HUES48 (cell line): ENCODE measurements around the gene HCN2.

Experiments used
- H3K27ac ChIP-seq: one replicate; pipeline ENCODE4 v1.7.0; 2013; ENCODE audit warnings: low read depth, low read length, inconsistent platforms
- H3K27me3 ChIP-seq: 2 replicates; pipeline ENCODE4 v1.6.1; 2013; ENCODE audit warnings: mild to moderate bottlenecking, low read length; ENCODE audit not compliant: control insufficient read depth, insufficient read depth
- H3K36me3 ChIP-seq: 2 replicates; pipeline ENCODE4 v1.6.1; 2013; ENCODE audit warnings: low read length; ENCODE audit not compliant: control insufficient read depth, insufficient read depth
- H3K4me1 ChIP-seq: 2 replicates; pipeline ENCODE4 v1.6.1; 2013; ENCODE audit warnings: mild to moderate bottlenecking, low read length; ENCODE audit not compliant: control insufficient read depth, insufficient read depth
- H3K4me3 ChIP-seq: 2 replicates; pipeline ENCODE4 v1.5.1; 2013; ENCODE audit warnings: mild to moderate bottlenecking, low read depth, low read length
- H3K9ac ChIP-seq: 2 replicates; pipeline ENCODE4 v1.6.1; 2013; ENCODE audit warnings: mild to moderate bottlenecking, low read depth, low read length, moderate library complexity
- H3K9me3 ChIP-seq: 2 replicates; pipeline ENCODE4 v1.6.1; 2013; ENCODE audit warnings: low read length; ENCODE audit not compliant: control insufficient read depth, insufficient read depth

The HCN2 gene

DNA sequence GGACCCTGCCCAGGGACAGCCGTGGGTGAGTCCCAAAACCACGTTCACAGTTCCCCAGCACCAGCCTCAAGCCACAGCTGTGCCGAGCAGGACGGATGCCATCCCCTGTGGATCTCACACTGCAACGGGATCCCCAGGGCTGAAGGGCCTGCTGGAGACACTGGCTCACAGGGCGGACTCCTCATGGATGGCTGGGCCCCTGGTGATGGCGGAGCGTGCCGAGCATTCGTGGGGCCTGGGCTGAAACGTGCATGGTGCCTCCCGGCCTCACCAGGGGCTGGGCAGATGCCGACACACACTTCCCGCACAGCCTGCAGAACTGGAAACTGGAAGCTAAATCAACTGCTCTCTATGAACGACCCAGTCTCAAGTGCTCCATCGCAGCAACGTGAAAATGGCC is 63.7 kb downstream of the HCN2 start:
- Histone ChIP-seq H3K9me3 (no peaks in the 10 kb centered on the region), H3K27ac (no peak overlapping the region), H3K9ac (no peak overlapping the region), H3K4me3 (no peak overlapping the region), H3K4me1 (no peaks in the 10 kb centered on the region), H3K27me3 (no peaks in the 10 kb centered on the region), H3K36me3 (peaks cover 50% of the 10 kb centered on the region)

DNA sequence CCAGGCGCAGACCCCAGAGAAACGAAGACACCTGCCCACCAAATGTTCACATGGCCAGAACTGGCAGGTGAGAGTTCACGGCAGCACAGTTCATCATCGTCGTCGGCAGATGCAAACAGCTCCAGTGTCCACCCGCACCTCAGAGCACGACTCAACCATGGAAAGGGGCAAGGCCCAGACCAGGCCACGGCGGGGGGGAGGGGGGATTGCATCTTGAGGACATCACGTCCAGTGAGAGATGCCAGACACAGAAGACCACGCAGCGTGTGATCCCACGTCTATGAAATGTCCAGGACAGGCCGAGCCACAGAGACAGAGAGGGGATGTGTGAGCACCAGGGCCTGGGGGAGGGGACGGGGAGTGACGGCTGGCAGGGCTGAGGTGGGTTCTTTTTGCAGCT is 66.0 kb downstream of the HCN2 start:
- Histone ChIP-seq H3K9ac (no peak overlapping the region), H3K4me1 (no peaks in the 10 kb centered on the region), H3K36me3 (peaks cover 33% of the 10 kb centered on the region), H3K27ac (no peak overlapping the region), H3K4me3 (no peak overlapping the region), H3K27me3 (no peaks in the 10 kb centered on the region), H3K9me3 (no peaks in the 10 kb centered on the region)

DNA sequence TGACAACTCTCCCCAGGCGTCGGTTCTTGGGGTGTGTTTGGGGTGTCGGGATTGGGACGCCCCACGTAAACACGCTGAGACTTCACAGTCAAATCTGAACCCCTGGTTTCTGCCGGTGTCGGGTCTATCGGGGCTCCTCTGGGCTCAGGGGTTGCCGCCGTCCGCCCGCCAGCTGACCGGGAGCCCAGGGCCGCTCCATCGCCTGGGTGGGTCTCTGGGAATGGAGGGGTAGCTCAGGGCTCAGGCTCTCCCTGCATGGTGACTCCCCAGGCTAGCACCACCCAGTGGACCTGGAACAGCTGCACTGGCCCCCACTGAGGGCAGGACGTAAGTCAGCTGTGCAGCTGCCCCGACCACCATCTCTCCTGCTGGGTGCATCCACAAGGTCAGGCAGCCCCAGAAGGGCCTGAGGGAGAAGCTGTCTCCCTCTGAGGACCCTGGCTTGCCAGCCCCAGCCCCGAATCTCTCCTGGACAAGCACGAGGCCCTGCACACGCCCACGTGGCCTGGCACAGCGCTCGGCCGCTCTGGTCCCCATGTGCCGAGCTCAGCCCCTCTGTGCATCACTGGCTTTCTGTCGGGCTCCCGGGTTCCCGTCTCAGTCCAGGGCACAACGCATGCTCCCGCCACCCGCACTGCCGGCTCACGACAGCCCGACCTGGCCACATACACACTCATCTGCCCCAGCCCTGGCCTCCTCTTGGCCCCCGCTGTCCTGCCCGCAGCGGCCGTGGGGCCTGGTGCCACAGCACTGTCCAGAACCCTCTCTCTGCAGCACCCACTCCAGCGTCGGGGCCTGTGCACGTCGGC is 67.3 kb downstream of the HCN2 start:
- Histone ChIP-seq H3K9ac (no peak overlapping the region), H3K4me1 (peaks cover 4% of the 10 kb centered on the region), H3K9me3 (no peaks in the 10 kb centered on the region), H3K4me3 (no peak overlapping the region), H3K27me3 (no peaks in the 10 kb centered on the region), H3K27ac (no peak overlapping the region), H3K36me3 (peaks cover 21% of the 10 kb centered on the region)

DNA sequence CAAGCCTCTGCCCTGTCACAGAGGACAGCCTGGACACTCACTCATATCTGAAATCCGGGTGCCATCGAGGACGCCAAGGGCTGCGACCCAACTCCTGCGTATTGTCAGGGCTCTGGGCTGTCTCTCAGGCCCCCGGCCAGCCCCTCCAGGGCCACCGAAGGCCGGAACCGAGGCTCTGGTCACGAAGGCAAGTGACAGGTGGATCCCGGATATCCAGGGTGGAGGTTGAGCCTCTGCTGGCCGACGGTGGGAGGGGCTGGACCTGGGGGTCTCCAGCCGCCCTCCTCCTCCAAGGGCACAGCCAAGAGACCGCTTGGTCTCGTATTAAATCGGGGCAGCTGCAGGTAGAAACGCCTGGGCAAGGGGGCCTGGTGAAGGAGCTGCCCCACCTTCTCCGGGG is 67.9 kb downstream of the HCN2 start:
- H3K4me1 ChIP-seq = peaks cover 4% of the 10 kb centered on the region
- no peaks in the 10 kb centered on the region for H3K27me3 ChIP-seq
- no peaks in the 10 kb centered on the region for H3K9me3 ChIP-seq
- H3K4me3 ChIP-seq = no peak overlapping the region
- H3K36me3 ChIP-seq = peaks cover 15% of the 10 kb centered on the region
- no peak overlapping the region for H3K9ac ChIP-seq
- no peak overlapping the region for H3K27ac ChIP-seq

DNA sequence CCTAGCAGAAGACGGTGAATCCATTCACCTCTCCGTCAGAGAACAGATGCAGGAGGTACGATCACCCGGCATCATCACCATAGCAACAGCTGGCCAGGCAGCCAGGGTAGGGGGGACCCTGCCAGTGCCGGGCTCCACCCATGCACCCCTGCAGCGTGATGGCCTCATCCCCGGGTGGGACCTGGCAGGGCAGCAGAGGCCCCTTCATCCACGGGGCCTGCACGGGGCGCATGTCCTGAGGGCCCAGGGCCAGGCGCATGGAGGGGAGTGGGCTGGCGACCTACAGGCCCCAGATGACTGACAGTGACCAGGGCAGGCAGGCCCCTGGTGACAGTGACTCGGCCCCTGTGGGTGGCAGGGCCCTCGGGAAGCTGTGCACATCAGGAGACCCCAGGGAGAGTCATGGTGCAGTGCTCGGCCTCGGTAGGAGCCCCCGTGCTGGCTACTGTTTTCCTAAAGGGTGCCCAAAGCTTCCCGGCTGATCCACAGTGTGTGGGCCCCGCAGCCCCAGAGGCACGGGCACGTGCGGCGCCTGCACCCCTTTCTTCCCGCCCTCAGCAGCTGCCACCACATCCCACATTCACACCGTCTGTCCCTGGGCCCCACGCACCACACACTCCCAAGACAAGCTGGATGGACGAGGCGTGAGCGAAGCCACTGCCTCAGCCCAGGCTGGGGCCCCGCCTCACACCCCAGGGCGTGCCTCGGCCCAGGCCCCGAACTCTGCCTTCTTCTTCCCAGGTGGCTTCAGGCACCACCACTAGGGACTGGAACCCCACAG is 68.6 kb downstream of the HCN2 start:
- Histone ChIP-seq H3K27me3 (no peaks in the 10 kb centered on the region), H3K9ac (no peak overlapping the region), H3K27ac (no peak overlapping the region), H3K36me3 (peaks cover 15% of the 10 kb centered on the region), H3K4me1 (peaks cover 4% of the 10 kb centered on the region), H3K4me3 (no peak overlapping the region), H3K9me3 (no peaks in the 10 kb centered on the region)

DNA sequence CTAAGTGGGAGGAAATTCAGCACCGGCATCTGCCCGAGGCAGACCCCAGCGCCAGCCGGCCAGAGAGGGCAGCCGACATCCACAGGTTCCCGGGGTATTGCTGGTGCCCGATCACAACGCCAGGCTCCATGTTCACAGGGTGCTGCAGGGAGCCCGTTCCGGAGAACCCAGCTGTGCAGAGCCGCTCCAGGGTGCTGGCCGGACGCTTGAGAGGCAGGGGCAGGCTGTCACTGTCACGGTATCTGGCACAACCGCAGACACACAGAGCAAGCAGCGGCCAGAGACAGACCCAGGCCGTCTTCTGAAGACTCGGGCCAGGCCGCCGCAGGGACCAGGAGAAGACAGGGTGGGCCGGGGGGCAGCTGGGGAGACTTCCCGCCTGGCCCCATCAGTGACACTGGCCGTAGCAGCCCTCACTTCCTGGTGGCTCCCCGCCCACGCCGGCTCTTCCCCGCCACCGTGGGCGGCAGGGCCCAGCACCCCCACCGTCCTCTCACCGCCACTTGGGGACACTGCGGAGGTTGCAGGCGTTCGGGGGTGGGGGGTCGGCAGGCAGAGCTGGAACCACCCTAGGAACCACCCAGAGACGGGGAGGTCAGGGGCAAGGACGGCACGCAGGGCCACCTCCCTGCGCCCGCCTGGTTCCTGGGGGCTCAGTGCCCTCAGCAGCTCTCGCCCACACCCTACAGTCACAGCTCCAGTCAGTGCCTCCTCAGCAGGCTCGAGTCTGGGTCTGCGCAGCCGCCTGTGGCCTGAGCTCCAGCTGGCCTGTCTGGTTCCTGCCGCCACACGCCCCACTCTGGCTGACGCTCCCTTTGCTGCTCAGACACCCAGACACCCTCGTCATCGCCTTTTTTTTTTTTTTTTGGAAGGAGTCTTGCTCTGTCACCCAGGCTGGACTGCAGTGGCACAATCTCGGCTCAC is 69.5 kb downstream of the HCN2 start:
- H3K36me3 ChIP-seq = peaks cover 6% of the 10 kb centered on the region
- no peak overlapping the region for H3K9ac ChIP-seq

DNA sequence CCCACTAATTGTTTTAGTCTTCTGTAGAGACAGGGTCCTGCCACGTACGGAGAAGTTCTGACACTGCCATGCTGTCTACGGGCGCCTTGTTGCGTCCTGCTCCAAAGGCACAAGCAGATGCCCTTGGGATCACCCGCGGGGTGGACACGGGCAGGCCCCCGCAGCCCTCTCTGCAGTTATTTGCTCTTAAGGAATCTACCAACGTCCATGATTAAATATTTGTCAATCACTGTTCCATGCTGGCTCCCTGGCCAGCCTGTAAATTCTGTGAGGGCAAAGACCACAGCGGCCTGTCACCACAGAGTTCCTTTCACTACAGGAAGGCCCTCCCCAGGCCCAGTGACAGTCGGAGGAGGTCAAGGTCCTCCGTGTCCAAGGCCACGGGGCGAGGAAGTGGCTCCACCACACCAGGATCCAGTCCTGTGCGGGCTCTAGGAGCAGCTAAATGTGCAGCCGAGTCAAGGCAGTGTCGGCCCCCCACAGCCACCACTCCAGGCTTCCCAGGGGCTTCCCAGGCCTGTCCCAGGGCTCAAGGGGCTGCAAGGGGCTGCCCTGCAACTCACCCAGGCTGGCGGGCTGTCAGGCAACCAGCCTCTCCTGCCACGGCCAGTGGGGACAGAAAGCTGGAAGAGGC is 71.2 kb downstream of the HCN2 start:
- H3K9me3 ChIP-seq = no peaks in the 10 kb centered on the region
- H3K9ac ChIP-seq = no peak overlapping the region
- H3K4me3 ChIP-seq = peak overlapping the region; percentile 87; the same call in 1 of the 2 replicates
- H3K27ac ChIP-seq = no peak overlapping the region
- no peaks in the 10 kb centered on the region; the same call in 1 of the 2 replicates for H3K27me3 ChIP-seq
- H3K36me3 ChIP-seq = peaks cover 4% of the 10 kb centered on the region; the same call in 1 of the 2 replicates
- H3K4me1 ChIP-seq = peaks cover 4% of the 10 kb centered on the region

More for the DNA sequence above, 69.5 kb downstream of the HCN2 start:
- H3K9me3 ChIP-seq = no peaks in the 10 kb centered on the region
- H3K27me3 ChIP-seq = no peaks in the 10 kb centered on the region
- no peak overlapping the region for H3K27ac ChIP-seq
- H3K4me1 ChIP-seq = peaks cover 4% of the 10 kb centered on the region
- no peak overlapping the region for H3K4me3 ChIP-seq

DNA sequence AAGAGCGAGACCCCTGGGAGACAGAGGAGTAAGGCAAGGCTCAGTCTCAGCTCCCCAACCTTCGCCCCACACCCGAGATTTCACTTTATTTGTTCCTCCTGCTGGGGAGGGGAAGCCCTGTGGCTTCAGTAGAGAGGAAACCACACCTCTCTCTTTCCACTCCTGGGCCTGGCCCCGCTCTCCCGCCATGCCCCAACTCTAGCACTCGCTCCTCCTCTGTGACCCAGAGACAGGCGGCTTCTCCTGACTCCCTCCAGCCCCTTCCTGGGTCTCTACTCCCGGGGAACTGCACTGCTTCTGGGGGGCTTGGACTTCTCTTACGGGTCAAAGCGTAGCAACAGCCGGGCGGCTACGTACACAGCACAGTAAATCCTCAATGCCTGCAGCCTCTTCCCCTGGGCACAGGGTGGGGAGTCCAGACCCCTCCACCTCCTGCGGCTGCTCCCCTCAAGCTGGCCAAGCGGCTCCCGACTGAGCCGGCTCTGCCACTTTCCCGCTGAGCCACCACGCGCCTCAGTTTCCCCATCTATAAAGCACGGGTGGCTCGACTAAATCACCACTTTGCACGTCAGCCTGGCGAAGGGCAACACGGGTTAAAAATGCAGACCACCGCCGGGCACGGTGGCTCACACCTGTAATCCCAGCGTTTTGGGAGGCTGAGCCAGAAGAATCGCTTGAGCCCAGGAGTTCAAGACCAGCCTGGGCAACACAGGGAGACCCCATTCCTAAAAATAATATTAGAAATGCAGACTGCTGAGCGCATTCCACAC is 71.9 kb downstream of the HCN2 start:
- Histone ChIP-seq H3K36me3 (peaks cover 4% of the 10 kb centered on the region; the same call in 1 of the 2 replicates), H3K27ac (peak overlapping the region; percentile 78), H3K9ac (peak overlapping the region; percentile 85), H3K4me1 (peaks cover 4% of the 10 kb centered on the region), H3K9me3 (no peaks in the 10 kb centered on the region), H3K4me3 (peak overlapping the region; percentile 87), H3K27me3 (no peaks in the 10 kb centered on the region; the same call in 1 of the 2 replicates)

DNA sequence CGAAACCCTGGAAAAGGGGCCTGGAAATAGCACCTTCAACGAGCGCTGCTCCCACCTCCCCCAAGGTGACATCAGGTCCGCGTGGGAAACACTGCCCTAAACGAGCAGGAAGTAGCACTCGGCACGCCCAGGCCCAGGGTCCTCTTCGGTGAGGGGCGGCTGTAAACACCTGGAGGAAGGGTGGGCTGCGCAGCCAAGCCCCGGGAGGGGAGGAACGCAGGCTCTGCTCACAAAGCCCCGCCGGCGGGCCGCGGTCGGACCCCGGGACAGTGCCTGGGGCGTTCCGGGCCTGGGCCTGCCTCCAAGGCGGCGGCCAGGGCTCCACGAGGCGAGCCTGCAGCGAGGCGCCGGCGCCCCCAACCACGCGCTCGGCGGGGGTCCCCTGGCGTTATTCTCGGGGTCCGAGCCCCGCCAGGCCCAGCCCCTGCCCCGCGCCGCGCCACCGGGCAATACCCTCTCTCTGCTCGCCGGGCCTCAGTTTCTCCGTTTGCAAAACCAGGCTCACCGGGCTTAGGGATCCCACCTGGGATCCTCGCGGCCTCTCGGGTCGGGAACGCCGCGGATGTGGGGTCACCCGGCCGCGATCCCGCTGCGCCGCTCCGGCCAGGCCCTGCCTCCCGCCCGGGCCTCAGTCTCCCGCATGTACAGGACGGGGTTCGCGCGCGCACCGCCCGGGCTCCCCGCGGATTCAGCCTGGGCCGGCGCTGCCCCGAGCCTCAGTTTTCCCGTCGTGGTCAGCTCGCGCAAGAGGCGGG is 72.7 kb downstream of the HCN2 start:
- Histone ChIP-seq H3K4me1 (peaks cover 4% of the 10 kb centered on the region), H3K36me3 (peaks cover 2% of the 10 kb centered on the region; the same call in 1 of the 2 replicates)

More for the DNA sequence above, 72.7 kb downstream of the HCN2 start:
- H3K9me3 ChIP-seq = no peaks in the 10 kb centered on the region
- peak overlapping the region; percentile 85 for H3K9ac ChIP-seq
- H3K27me3 ChIP-seq = no peaks in the 10 kb centered on the region; the same call in 1 of the 2 replicates
- H3K4me3 ChIP-seq = peak overlapping the region; percentile 87
- peak overlapping the region; percentile 78 for H3K27ac ChIP-seq
